Measurements from ENCODE around the gene PARS2. TPM values are rescaled to one million over a fixed set of nuclear protein-coding genes. Genes with fewer than 3 reads are reported as not detected.

PARS2 gene
- total RNA-seq, 1 experiment from 2014 or later: 9.6 TPM

DNA sequence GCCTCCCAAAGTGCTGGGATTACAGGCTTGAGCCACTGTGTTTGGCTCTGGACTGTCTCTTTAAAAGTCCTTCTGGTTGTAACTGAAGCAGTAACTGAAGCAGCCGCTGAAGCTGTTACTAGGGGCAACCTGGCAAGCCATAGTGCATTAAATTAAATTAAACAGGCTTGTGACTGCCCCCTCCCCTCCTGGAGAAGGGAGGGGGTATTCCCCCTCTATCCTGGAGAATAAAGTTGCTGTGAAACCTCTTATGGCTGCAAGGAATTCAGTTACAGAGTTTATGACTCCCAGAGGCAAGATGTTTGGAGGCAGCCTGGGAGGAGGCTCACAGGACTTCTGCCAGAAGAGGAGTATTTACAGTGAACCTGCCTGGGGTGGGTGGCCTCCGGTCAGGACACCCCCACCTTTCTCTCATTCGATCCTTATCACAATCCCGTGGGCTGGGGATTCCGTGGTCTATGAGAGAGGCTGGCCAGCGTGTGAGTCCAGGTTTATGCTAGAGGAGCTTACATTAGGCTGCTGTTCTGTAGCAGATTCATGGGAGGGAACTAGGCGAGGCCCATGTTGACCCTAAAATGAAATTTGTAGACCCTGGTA, 28.5 kb upstream of the PARS2 start:
- RAD21 ChIA-PET (ENCODE audit: low non-redundant PET in 1 of 2, low total read pairs in 2 of 2, uncharacterized antibody in 2 of 2, unreplicated experiment in 2 of 2): interaction anchor here in 1 of 2 experiments (0.6 kb wide), 1 partner anchor 311 kb away, joined by 3 read pairs; no protein-coding TSS in a partner anchor
- no peak overlapping the region for H3K4me2 ChIP-seq (ENCODE audit: low read length)
- H3K9me2 ChIP-seq (ENCODE audit: insufficient read depth): no peaks in the 10 kb centered on the region
- DNase-seq (ENCODE audit: low read depth, low spot score) (no peak), ATAC-seq (no peak)
- intact Hi-C loops (cut with micrococcal nuclease): no loop called here
- POLR2A ChIA-PET: no interaction called here
- peaks cover 6 to 17% of the 10 kb centered on the region in 2 experiments; a peak in 3 of 4 replicates for H3K4me1 ChIP-seq (ENCODE audit: control insufficient read depth in 1 of 2, insufficient read depth in 2 of 2, low read length in 2 of 2)
- no peak overlapping the region for H3K9ac ChIP-seq (ENCODE audit: low read length)
- no peak overlapping the region for H2AFZ ChIP-seq (ENCODE audit: low read depth, low read length, poor library complexity, severe bottlenecking)
- BruUV-seq (replicated peaks): no TSS peak
- H4K20me1 ChIP-seq (ENCODE audit: insufficient read depth): no peaks in the 10 kb centered on the region
- H3K9me3 ChIP-seq (ENCODE audit: control insufficient read depth in 1 of 2, insufficient read depth in 1 of 2, low read depth in 1 of 2, low read length in 2 of 2): no peaks in the 10 kb centered on the region; a peak in 1 of 4 replicates
- no peak overlapping the region for H3K4me3 ChIP-seq (replicated peaks in 1 of 2; ENCODE audit: low read depth in 1 of 2, low read length in 2 of 2)
- no peak for TF ChIP-seq POLR2A (IDR thresholded peaks at IDR 0.05; ENCODE audit: borderline replicate concordance, extremely low read depth, insufficient read depth, insufficient read length)
- TF ChIP-seq, protein P1, sequence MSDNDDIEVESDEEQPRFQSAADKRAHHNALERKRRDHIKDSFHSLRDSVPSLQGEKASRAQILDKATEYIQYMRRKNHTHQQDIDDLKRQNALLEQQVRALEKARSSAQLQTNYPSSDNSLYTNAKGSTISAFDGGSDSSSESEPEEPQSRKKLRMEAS (IDR thresholded peaks at IDR 0.05): no peak
- TF ChIP-seq FOSL1 (IDR thresholded peaks at IDR 0.05; ENCODE audit: low read depth): no peak
- TF ChIP-seq POLR2AphosphoS5 (IDR thresholded peaks at IDR 0.05; ENCODE audit: low read depth, low read length): no peak
- TF ChIP-seq, protein P2, sequence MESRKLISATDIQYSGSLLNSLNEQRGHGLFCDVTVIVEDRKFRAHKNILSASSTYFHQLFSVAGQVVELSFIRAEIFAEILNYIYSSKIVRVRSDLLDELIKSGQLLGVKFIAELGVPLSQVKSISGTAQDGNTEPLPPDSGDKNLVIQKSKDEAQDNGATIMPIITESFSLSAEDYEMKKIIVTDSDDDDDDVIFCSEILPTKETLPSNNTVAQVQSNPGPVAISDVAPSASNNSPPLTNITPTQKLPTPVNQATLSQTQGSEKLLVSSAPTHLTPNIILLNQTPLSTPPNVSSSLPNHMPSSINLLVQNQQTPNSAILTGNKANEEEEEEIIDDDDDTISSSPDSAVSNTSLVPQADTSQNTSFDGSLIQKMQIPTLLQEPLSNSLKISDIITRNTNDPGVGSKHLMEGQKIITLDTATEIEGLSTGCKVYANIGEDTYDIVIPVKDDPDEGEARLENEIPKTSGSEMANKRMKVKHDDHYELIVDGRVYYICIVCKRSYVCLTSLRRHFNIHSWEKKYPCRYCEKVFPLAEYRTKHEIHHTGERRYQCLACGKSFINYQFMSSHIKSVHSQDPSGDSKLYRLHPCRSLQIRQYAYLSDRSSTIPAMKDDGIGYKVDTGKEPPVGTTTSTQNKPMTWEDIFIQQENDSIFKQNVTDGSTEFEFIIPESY (IDR thresholded peaks at IDR 0.05; ENCODE audit: extremely low read depth, insufficient replicate concordance, low read length): no peak
- TF ChIP-seq TCF7L2 (IDR thresholded peaks at IDR 0.05; ENCODE audit: borderline replicate concordance, extremely low read depth, insufficient read depth, insufficient read length): no peak
- TF ChIP-seq RAD21 (IDR thresholded peaks at IDR 0.05; ENCODE audit: low read depth): no peak
- no peaks in the 10 kb centered on the region for H3K79me2 ChIP-seq (ENCODE audit: insufficient read depth, low read length)
- no peaks in the 10 kb centered on the region for H3K27me3 ChIP-seq (ENCODE audit: insufficient read depth, low read length)
- no peaks in the 10 kb centered on the region for H3K36me3 ChIP-seq (ENCODE audit: control insufficient read depth in 1 of 2, insufficient read depth in 2 of 2, low read length in 2 of 2)
- no peak overlapping the region for H3K27ac ChIP-seq (ENCODE audit: low read depth, low read length)
- CTCF ChIA-PET: interaction anchor here (0.6 to 1.2 kb wide), 4 partner anchors 9 to 293 kb away, joined by 3 to 5 read pairs (median 4); no protein-coding TSS in a partner anchor
